OCI-LY1 (cell line): ENCODE data around the gene GLIPR1L2.

ENCODE experiments used
- H2AFZ ChIP-seq: fragments of 200-600 bp; sonication (generic), shearing (Covaris generic); 2 replicates; pipeline ENCODE4 v1.6.0; 2014; ENCODE audit warnings: antibody characterized with exemption, mild to moderate bottlenecking, low read length
- H3F3A ChIP-seq: fragments of 200-600 bp; sonication (generic), shearing (Covaris generic); 2 replicates; pipeline ENCODE4 v1.6.0; 2014; ENCODE audit warnings: mild to moderate bottlenecking, antibody characterized with exemption, low read length, moderate library complexity; ENCODE audit not compliant: insufficient read depth
- H3K27ac ChIP-seq: fragments of 200-600 bp; sonication (generic); 2 replicates; pipeline ENCODE4 v1.5.1; 2014; ENCODE audit warnings: low read length, mixed run types, mild to moderate bottlenecking, low read depth; ENCODE audit not compliant: poor library complexity, severe bottlenecking
- H3K27me3 ChIP-seq: fragments of 200-600 bp; sonication (generic); 2 replicates; pipeline ENCODE4 v1.6.0; 2014; ENCODE audit warnings: antibody characterized with exemption, mild to moderate bottlenecking, low read length, moderate library complexity; ENCODE audit not compliant: insufficient read depth
- H3K36me3 ChIP-seq: fragments of 200-600 bp; sonication (generic); 2 replicates; pipeline ENCODE4 v1.6.1; 2014; ENCODE audit warnings: mild to moderate bottlenecking, antibody characterized with exemption, low read length, moderate library complexity, mixed read lengths; ENCODE audit not compliant: insufficient read depth
- H3K4me1 ChIP-seq: fragments of 200-600 bp; sonication (generic); 2 replicates; pipeline ENCODE4 v1.5.1; 2014; ENCODE audit warnings: mild to moderate bottlenecking, low read length, moderate library complexity; ENCODE audit not compliant: insufficient read depth, severe bottlenecking
- H3K4me2 ChIP-seq: fragments of 200-600 bp; sonication (generic), shearing (Covaris generic); 2 replicates; pipeline ENCODE4 v1.6.1; 2014; ENCODE audit warnings: low read length
- H3K4me3 ChIP-seq: fragments of 200-600 bp; sonication (generic); 2 replicates; pipeline ENCODE4 v1.5.1; 2014; ENCODE audit warnings: low read length, low read depth, mild to moderate bottlenecking, mixed read lengths; ENCODE audit not compliant: poor library complexity, severe bottlenecking
- H3K79me2 ChIP-seq: fragments of 200-600 bp; shearing (Covaris generic); 2 replicates; pipeline ENCODE4 v1.6.1; 2016; ENCODE audit warnings: mixed run types, low read length, mixed read lengths; ENCODE audit not compliant: insufficient read depth
- H3K9ac ChIP-seq: fragments of 200-600 bp; sonication (generic), shearing (Covaris generic); 2 replicates; pipeline ENCODE4 v1.6.1; 2014; ENCODE audit warnings: mild to moderate bottlenecking, low read length, mixed read lengths
- H3K9me2 ChIP-seq: fragments of 200-600 bp; sonication (generic), shearing (Covaris generic); 2 replicates; pipeline ENCODE4 v1.6.1; 2014; ENCODE audit warnings: low read depth, mild to moderate bottlenecking, low read length, mixed read lengths
- H3K9me3 ChIP-seq: fragments of 200-600 bp; shearing (Covaris generic); 2 replicates; pipeline ENCODE4 v1.6.1; 2014; ENCODE audit warnings: low read length, mixed read lengths
- H4K20me1 ChIP-seq: fragments of 200-600 bp; sonication (generic), shearing (Covaris generic); 2 replicates; pipeline ENCODE4 v1.6.0; 2016; ENCODE audit warnings: mild to moderate bottlenecking, low read length; ENCODE audit not compliant: insufficient read depth
- EZH2 ChIP-seq: fragments of 200-600 bp; sonication (generic), shearing (Covaris generic); IDR thresholded peaks from 2 replicates; pipeline ENCODE4 v1.8.0; 2017; ENCODE audit warnings: borderline replicate concordance, mixed run types, mild to moderate bottlenecking, antibody characterized with exemption, low read length, moderate library complexity, mixed read lengths
- TF ChIP-seq, protein P1 (sequence below): fragments of 200-600 bp; sonication (generic), shearing (Covaris generic); IDR thresholded peaks from 2 replicates; pipeline ENCODE4 v1.5.1; 2017; ENCODE audit warnings: mild to moderate bottlenecking, antibody characterized with exemption, low read length, moderate library complexity, mixed read lengths

GLIPR1L2 gene

DNA sequence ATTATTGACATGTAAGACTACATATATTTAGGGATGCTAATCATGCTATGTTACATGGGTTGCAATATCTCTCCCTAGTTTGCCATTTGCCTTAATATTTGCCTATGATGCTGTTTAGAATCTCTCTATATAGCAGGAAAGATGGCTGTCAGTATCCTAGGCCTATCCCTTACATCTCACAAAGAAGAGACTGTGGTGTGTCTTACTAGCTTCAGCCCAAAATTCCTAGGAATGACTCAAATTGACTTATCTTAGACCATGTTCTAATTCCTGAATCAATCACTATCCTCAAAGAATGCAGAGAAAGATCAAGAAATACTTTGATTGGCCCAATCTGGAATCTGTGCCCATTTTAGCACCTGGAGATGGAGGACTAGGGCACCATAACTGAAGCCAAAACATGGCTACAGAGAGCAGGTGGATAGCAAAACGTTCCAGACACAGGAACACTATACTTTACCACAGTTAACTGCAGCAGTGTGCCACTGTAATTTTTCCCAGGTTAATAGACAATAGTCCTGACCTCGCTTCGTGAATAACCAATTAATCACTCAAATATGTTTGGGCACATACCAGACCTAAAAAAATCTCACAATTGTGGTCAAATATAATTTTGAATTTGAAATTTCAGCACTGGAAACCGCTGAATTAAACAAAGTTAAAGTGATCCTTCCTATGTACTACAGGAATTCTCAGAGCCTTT, 57.0 kb downstream of the GLIPR1L2 start:
- Histone ChIP-seq H3K9ac (no peak overlapping the region), H3K4me3 (no peak overlapping the region), H3K36me3 (no peaks in the 10 kb centered on the region), H3K4me2 (no peak overlapping the region), H2AFZ (no peak overlapping the region), H3K27me3 (no peaks in the 10 kb centered on the region), H3K79me2 (no peaks in the 10 kb centered on the region), H3K4me1 (no peaks in the 10 kb centered on the region), H3F3A (no peaks in the 10 kb centered on the region), H3K9me2 (no peaks in the 10 kb centered on the region), H3K9me3 (no peaks in the 10 kb centered on the region), H3K27ac (no peak overlapping the region), H4K20me1 (no peaks in the 10 kb centered on the region)
- TF ChIP-seq, protein P1, sequence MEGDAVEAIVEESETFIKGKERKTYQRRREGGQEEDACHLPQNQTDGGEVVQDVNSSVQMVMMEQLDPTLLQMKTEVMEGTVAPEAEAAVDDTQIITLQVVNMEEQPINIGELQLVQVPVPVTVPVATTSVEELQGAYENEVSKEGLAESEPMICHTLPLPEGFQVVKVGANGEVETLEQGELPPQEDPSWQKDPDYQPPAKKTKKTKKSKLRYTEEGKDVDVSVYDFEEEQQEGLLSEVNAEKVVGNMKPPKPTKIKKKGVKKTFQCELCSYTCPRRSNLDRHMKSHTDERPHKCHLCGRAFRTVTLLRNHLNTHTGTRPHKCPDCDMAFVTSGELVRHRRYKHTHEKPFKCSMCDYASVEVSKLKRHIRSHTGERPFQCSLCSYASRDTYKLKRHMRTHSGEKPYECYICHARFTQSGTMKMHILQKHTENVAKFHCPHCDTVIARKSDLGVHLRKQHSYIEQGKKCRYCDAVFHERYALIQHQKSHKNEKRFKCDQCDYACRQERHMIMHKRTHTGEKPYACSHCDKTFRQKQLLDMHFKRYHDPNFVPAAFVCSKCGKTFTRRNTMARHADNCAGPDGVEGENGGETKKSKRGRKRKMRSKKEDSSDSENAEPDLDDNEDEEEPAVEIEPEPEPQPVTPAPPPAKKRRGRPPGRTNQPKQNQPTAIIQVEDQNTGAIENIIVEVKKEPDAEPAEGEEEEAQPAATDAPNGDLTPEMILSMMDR: no peak
- no peak for TF ChIP-seq EZH2

DNA sequence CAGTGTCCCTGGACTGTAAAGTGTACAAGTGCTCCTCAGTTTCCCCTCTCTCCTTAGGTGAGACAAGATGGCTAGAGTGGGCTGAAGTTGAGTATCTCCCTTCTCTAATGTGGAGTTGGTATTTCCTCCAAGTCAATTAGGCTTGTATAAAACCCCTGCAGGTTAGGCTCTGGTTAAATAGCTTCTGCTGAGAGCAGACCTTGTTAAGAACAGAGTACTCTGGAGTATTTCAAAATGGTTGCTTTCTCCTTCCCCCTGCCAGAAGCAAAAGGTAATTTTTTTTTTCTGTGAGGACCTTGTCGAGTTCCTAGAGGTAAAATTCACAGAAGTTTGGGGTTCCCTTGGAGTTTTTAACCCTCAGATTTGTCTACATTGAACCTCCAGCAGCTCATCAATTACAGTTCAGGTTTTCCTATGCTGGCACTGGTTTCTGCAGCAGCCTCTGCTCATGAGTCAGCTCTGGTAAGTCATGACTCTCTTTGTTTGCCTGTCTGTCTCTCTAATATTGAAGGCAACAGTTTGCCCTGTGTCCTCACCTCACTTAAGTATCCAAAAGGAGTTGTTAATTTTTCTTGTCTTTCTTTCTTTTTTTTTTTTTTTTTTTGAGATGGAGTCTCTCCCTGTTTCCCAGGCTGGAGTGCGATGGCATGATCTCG, 61.9 kb downstream of the GLIPR1L2 start:
- Histone ChIP-seq H3K4me1 (no peaks in the 10 kb centered on the region), H3K9me3 (0 out of 2 replicates have a peak, but pooled peaks cover 3% of the 10 kb centered on the region), H2AFZ (no peak overlapping the region), H3K27me3 (no peaks in the 10 kb centered on the region), H3K4me2 (no peak overlapping the region), H3K27ac (no peak overlapping the region), H3K4me3 (no peak overlapping the region), H3K9me2 (no peaks in the 10 kb centered on the region), H3F3A (no peaks in the 10 kb centered on the region), H3K36me3 (no peaks in the 10 kb centered on the region), H4K20me1 (no peaks in the 10 kb centered on the region), H3K79me2 (no peaks in the 10 kb centered on the region), H3K9ac (no peak overlapping the region)
- TF ChIP-seq EZH2: no peak
- TF ChIP-seq, protein P1: no peak

DNA sequence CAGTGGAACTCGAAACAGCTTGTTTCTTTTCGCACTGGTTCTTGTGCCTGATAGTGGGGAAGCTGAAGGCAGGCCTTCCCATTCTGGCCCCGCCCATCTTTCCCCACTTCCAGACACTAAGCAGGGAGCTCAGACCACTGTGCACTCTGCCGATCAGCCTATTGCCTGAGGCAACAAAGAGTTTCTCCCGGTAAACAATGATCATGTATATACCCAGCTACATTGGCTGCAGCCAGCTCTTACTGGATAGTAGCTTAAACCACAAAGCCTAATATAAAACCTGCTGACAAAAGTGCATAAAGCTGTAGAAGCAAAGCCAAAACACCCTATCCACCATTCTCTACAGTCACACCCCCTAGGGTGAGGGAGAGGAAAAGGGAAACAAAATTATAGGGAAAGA, 65.0 kb downstream of the GLIPR1L2 start:
- no peak overlapping the region for H3K9ac ChIP-seq
- no peaks in the 10 kb centered on the region for H3K79me2 ChIP-seq
- H3K4me1 ChIP-seq: no peaks in the 10 kb centered on the region
- H2AFZ ChIP-seq: no peak overlapping the region
- no peak overlapping the region for H3K4me3 ChIP-seq
- TF ChIP-seq, protein P1: no peak
- TF ChIP-seq EZH2: no peak
- H4K20me1 ChIP-seq: no peaks in the 10 kb centered on the region
- H3K4me2 ChIP-seq: no peak overlapping the region
- no peak overlapping the region for H3K27ac ChIP-seq
- H3K9me3 ChIP-seq: 0 out of 2 replicates have a peak, but pooled peaks cover 3% of the 10 kb centered on the region
- no peaks in the 10 kb centered on the region for H3F3A ChIP-seq
- no peaks in the 10 kb centered on the region for H3K36me3 ChIP-seq
- no peaks in the 10 kb centered on the region for H3K27me3 ChIP-seq
- no peaks in the 10 kb centered on the region for H3K9me2 ChIP-seq
